ENCODE data around the gene LCN12. TPM values are rescaled to one million over a fixed set of nuclear protein-coding genes. Genes with fewer than 3 reads are reported as not detected.

Gene LCN12
- total and polyA plus RNA-seq, 12 donors, result 0.74 to 17.9 (median 6.8) TPM

- Histone ChIP-seq H3K4me3 (no peak overlapping the region), H3K36me3 (no peaks in the 10 kb centered on the region), H3K27me3 (peaks cover 0 to 5% (median 0%) of the 10 kb centered on the region in 7 donors), H3K27ac (no peak overlapping the region), H3K4me1 (peaks cover 7 to 42% (median 27%) of the 10 kb centered on the region in 9 donors), H3K9me3 (no peaks in the 10 kb centered on the region)
- DNase-seq (peak in 1 of 2 donors; percentile 10), ATAC-seq (no peak)
- intact Hi-C loops (cut with DNase I), result no loop called here
- TF ChIP-seq CTCF (IDR thresholded peaks at IDR 0.05), result no peak
- 90 to 91% methylated on average over 14 of the region's 14 CpGs for WGBS, 2 donors
Observed at GRCh38 chr9:136971746-136972145, 19.7 kb downstream of the LCN12 start.

- peaks cover 11 to 48% (median 33%) of the 10 kb centered on the region in 9 donors for H3K4me1 ChIP-seq
- H3K27ac ChIP-seq, result no peak overlapping the region
- no peak overlapping the region for H3K4me3 ChIP-seq
- no peaks in the 10 kb centered on the region for H3K9me3 ChIP-seq
- ATAC-seq (no peak), DNase-seq (no peak)
- WGBS, 2 donors, result 82 to 93% methylated on average over 11 of the region's 11 CpGs
- H3K27me3 ChIP-seq, result peaks cover 0 to 11% (median 0%) of the 10 kb centered on the region in 7 donors
- H3K36me3 ChIP-seq, result no peaks in the 10 kb centered on the region
- intact Hi-C loops (cut with DNase I), result no loop called here
- no peak for TF ChIP-seq CTCF (IDR thresholded peaks at IDR 0.05)
Observed at GRCh38 chr9:136972335-136972734, 20.3 kb downstream of the LCN12 start.

- TF ChIP-seq CTCF (IDR thresholded peaks at IDR 0.05), result no peak
- Histone ChIP-seq H3K27me3 (peaks cover 0 to 15% (median 0%) of the 10 kb centered on the region in 7 donors), H3K9me3 (no peaks in the 10 kb centered on the region), H3K27ac (no peak overlapping the region), H3K4me1 (peaks cover 11 to 52% (median 37%) of the 10 kb centered on the region in 9 donors), H3K36me3 (no peaks in the 10 kb centered on the region), H3K4me3 (no peak overlapping the region)
- intact Hi-C loops (cut with DNase I), result no loop called here
- ATAC-seq (no peak), DNase-seq (peak in 1 of 2 donors; percentile 10)
- 59 to 60% methylated on average over 13 of the region's 13 CpGs for WGBS, 2 donors
Observed at GRCh38 chr9:136972743-136973142, 20.7 kb downstream of the LCN12 start.

GRCh38 chr9:136973618-136974617 lies 21.8 kb downstream of the LCN12 start:
- peaks cover 0 to 20% (median 0%) of the 10 kb centered on the region in 7 donors for H3K27me3 ChIP-seq
- TF ChIP-seq CTCF (IDR thresholded peaks at IDR 0.05), result no peak
- H3K4me3 ChIP-seq, result no peak overlapping the region
- H3K9me3 ChIP-seq, result no peaks in the 10 kb centered on the region
- H3K36me3 ChIP-seq, result no peaks in the 10 kb centered on the region
- 91 to 92% methylated on average over 28 to 29 of the region's 29 CpGs for WGBS, 2 donors
- intact Hi-C loops (cut with DNase I), result no loop called here
- H3K4me1 ChIP-seq, result peaks cover 11 to 59% (median 43%) of the 10 kb centered on the region in 9 donors
- peak overlapping the region in 7 of 10 donors; percentile 37 to 93 (median 89) for H3K27ac ChIP-seq
- DNase-seq (peak in 1 of 2 donors; percentile 9), ATAC-seq (no peak)

All from heart right ventricle (tissue), 16 donors.